GM23338 (cell line): ENCODE measurements around the gene OPN1SW. TPM values are rescaled to one million over a fixed set of nuclear protein-coding genes. Genes with fewer than 3 reads are reported as not detected.

Experiments used
- ATAC-seq: fragments of 200-7000 bp; cut with Tn5 transposase; 3 replicates; pipeline ENCODE4 v1.9.1; 2020
- DNase-seq: peaks from one replicate; pipeline ENCODE4 v3.0.0-alpha.2; 2015; ENCODE audit warnings: low spot score
- H2AFZ ChIP-seq: fragments of 200-600 bp; sonication (generic); 2 replicates; pipeline ENCODE4 v1.8.0; 2016; ENCODE audit warnings: antibody characterized with exemption, mild to moderate bottlenecking, moderate library complexity
- H3F3A ChIP-seq: fragments of 200-600 bp; sonication (generic); replicated peaks from 2 replicates; pipeline ENCODE4 v1.8.0; 2017; ENCODE audit warnings: antibody characterized with exemption, mixed run types, low read depth
- H3K27ac ChIP-seq: fragments of 200-600 bp; sonication (generic); 2 replicates; pipeline ENCODE4 v1.6.1; 2016; ENCODE audit warnings: low read depth
- H3K27me3 ChIP-seq: fragments of 200-600 bp; sonication (generic); 2 replicates; pipeline ENCODE4 v1.8.0; 2016; ENCODE audit warnings: mild to moderate bottlenecking, mixed run types, moderate library complexity; ENCODE audit not compliant: insufficient read depth
- H3K36me3 ChIP-seq: fragments of 200-600 bp; sonication (generic); 2 replicates; pipeline ENCODE4 v1.8.0; 2016; ENCODE audit warnings: mild to moderate bottlenecking; ENCODE audit not compliant: insufficient read depth
- H3K4me1 ChIP-seq: fragments of 200-600 bp; sonication (generic); 2 replicates; pipeline ENCODE4 v1.8.0; 2016; ENCODE audit warnings: mild to moderate bottlenecking, moderate library complexity; ENCODE audit not compliant: insufficient read depth
- H3K4me2 ChIP-seq: fragments of 200-600 bp; sonication (generic); 2 replicates; pipeline ENCODE4 v1.7.1; 2017; ENCODE audit warnings: mixed run types
- H3K4me3 ChIP-seq: fragments of 200-600 bp; sonication (generic); 2 replicates; pipeline ENCODE4 v1.6.1; 2016; ENCODE audit warnings: mixed run types
- H3K79me2 ChIP-seq: fragments of 200-600 bp; sonication (generic); replicated peaks from 2 replicates; pipeline ENCODE4 v1.8.0; 2017; ENCODE audit warnings: mild to moderate bottlenecking; ENCODE audit not compliant: insufficient read depth
- H3K9me2 ChIP-seq: fragments of 200-600 bp; sonication (generic); 2 replicates; pipeline ENCODE4 v1.8.0; 2017; ENCODE audit not compliant: insufficient read depth
- H4K20me1 ChIP-seq: fragments of 200-600 bp; sonication (generic); replicated peaks from 2 replicates; pipeline ENCODE4 v1.8.0; 2017; ENCODE audit warnings: mild to moderate bottlenecking; ENCODE audit not compliant: insufficient read depth
- H3K27ac Mint-ChIP-seq: 2 replicates; pipeline ENCODE4 v1.8.0; 2020; ENCODE audit warnings: inconsistent platforms, mild to moderate bottlenecking, moderate library complexity, mixed read lengths
- H3K27me3 Mint-ChIP-seq: 3 replicates; pipeline ENCODE4 v1.8.0; 2022; ENCODE audit warnings: low read depth, mild to moderate bottlenecking, moderate library complexity, mixed read lengths, inconsistent platforms; ENCODE audit not compliant: insufficient read depth, poor library complexity
- H3K36me3 Mint-ChIP-seq: 3 replicates; pipeline ENCODE4 v1.8.0; 2021; ENCODE audit warnings: low read depth, mild to moderate bottlenecking, inconsistent platforms, moderate library complexity, mixed read lengths
- H3K4me1 Mint-ChIP-seq: 3 replicates; pipeline ENCODE4 v1.8.0; 2020; ENCODE audit warnings: mild to moderate bottlenecking, inconsistent platforms, mixed read lengths
- H3K4me3 Mint-ChIP-seq: 3 replicates; pipeline ENCODE4 v1.8.0; 2021; ENCODE audit warnings: moderate library complexity, mild to moderate bottlenecking, inconsistent platforms, mixed read lengths
- H3K9me3 Mint-ChIP-seq: 3 replicates; pipeline ENCODE4 v1.8.0; 2020; ENCODE audit warnings: moderate library complexity, mild to moderate bottlenecking, inconsistent platforms, mixed read lengths
- CREB1 ChIP-seq: fragments of 250-450 bp; sonication (Bioruptor Pico); IDR thresholded peaks from 2 replicates; pipeline ENCODE4 v1.5.0; 2020; ENCODE audit warnings: low read depth, mild to moderate bottlenecking, moderate library complexity
- EZH2 ChIP-seq: fragments of 200-600 bp; sonication (generic); IDR thresholded peaks from one replicate; pipeline ENCODE4 v1.8.0; 2017; ENCODE audit warnings: antibody characterized with exemption, mild to moderate bottlenecking, low read depth; ENCODE audit not compliant: unreplicated experiment
- EZH2phosphoT487 ChIP-seq: fragments of 200-600 bp; sonication (generic); IDR thresholded peaks from one replicate; pipeline ENCODE4 v1.8.1; 2018; ENCODE audit warnings: antibody characterized with exemption; ENCODE audit not compliant: unreplicated experiment
- JUNB ChIP-seq: IDR thresholded peaks from one replicate; pipeline ENCODE4 v1.6.1; 2016; ENCODE audit warnings: antibody characterized with exemption; ENCODE audit not compliant: unreplicated experiment
- NANOG ChIP-seq: IDR thresholded peaks from 2 replicates; pipeline ENCODE4 v1.6.1; 2016; ENCODE audit warnings: antibody characterized with exemption, borderline replicate concordance
- POLR2AphosphoS5 ChIP-seq: IDR thresholded peaks from 2 replicates; pipeline ENCODE4 v1.6.1; 2016; ENCODE audit warnings: antibody characterized with exemption, low read depth
- STAT1 ChIP-seq: IDR thresholded peaks from one replicate; pipeline ENCODE4 v1.6.1; 2016; ENCODE audit warnings: antibody characterized with exemption; ENCODE audit not compliant: unreplicated experiment
- ZNF114 ChIP-seq: fragments of 250-450 bp; sonication (Bioruptor Pico); IDR thresholded peaks from 2 replicates; pipeline ENCODE4 v1.5.0; 2020; ENCODE audit warnings: mild to moderate bottlenecking, moderate library complexity
- ZNF331 ChIP-seq: fragments of 250-450 bp; sonication (Bioruptor Pico); IDR thresholded peaks from 2 replicates; pipeline ENCODE4 v1.5.0; 2020; ENCODE audit warnings: low read depth, mild to moderate bottlenecking, moderate library complexity
- polyA plus RNA-seq: library from polyadenylated mRNA; unstranded; fragments of >200 nt; fragmentation: Nextera tagmentation; extraction: Ambion mirVana; gene quantifications from 2 replicates; pipeline ENCODE4 v1.2.1, GENCODE V29; 2016
- total RNA-seq: library from RNA; depleted of rRNA; stranded (reverse); fragments of >200 nt; shearing (Covaris generic); gene quantifications from 2 replicates; pipeline ENCODE4 v1.2.3, GENCODE V29; 2014
- TF ChIP-seq, protein P1 (sequence below), 2 experiments: fragments of 200-600 bp in 1 of 2; sonication (generic) in 1 of 2; conservative IDR thresholded peaks; 2 replicates each; pipeline versions ENCODE4 v1.5.1 to v1.6.1; 2016 to 2017; ENCODE audit warnings: antibody characterized with exemption in 2 of 2, low read depth in 2 of 2, mild to moderate bottlenecking in 2 of 2, moderate library complexity in 1 of 2
- TF ChIP-seq, protein P2 (sequence below): fragments of 250-450 bp; sonication (Bioruptor Pico); IDR thresholded peaks from 2 replicates; pipeline ENCODE4 v1.5.0; 2020; ENCODE audit warnings: mild to moderate bottlenecking, moderate library complexity
- TF ChIP-seq, protein P3 (sequence below): IDR thresholded peaks from one replicate; pipeline ENCODE4 v1.6.1; 2018; ENCODE audit warnings: antibody characterized with exemption; ENCODE audit not compliant: unreplicated experiment
- TF ChIP-seq, protein P4 (sequence below): IDR thresholded peaks from 2 replicates; pipeline ENCODE4 v1.6.1; 2016; ENCODE audit warnings: antibody characterized with exemption

Gene OPN1SW
- total and polyA plus RNA-seq, 2 experiments from 2014 or later = 0.50 TPM; not detected in 1

DNA sequence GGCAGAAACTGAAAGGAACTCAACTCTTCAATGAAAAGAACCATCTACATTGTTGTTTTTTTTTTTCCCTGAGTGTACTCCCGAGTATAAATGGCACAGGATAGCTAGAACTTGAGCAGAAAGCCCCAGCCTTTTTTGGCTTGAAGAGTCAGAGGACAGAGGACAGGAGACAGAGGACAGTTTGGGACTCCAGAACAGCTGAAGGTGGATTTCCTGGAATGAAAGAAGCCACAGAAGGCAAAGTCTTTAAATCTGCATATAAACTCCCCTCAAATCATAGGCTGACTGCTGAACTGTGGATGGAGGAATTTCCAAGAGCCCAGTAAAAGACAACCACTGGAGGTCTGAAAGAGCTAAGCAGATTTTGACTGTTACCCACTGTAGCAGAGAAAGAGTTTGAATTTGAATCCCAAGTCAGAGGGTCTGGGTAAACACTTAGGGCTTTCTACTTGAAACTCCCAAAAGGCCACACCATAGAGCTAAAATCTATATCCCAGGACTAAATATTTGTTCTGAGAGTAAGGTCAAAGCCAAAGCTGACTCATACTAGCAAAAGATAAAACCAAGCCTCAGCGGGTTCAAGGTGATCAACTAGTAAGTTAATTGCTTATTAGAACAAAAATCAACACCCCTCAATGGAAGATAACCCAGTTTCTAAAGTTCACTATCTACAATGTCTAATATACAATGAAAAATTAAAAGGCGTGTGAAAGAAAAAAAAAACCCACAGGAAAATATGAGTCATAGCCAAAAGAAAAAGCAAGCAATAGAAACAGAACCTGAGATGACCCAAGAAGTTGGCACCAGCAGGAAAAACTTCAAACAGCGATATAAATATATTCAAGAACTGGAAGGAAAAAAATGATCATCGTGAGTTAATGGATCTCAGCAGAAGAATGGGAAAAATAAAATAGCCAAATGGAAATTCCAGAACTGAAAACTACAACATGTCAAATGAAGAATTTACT is 1.8 kb upstream of the OPN1SW start:
- Mint-ChIP-seq H3K4me3 (no peak overlapping the region), H3K4me1 (peaks cover 4% of the 10 kb centered on the region; the same call in 1 of the 3 replicates), H3K9me3 (peaks cover 21% of the 10 kb centered on the region), H3K27ac (no peak overlapping the region), H3K36me3 (peaks cover 19% of the 10 kb centered on the region), H3K27me3 (peaks cover 2% of the 10 kb centered on the region)
- Histone ChIP-seq H3K79me2 (no peaks in the 10 kb centered on the region), H3K27me3 (no peaks in the 10 kb centered on the region), H3K4me3 (no peak overlapping the region), H4K20me1 (0 out of 2 replicates have a peak, but pooled peaks cover 4% of the 10 kb centered on the region), H2AFZ (no peak overlapping the region), H3K9me2 (no peaks in the 10 kb centered on the region), H3F3A (no peaks in the 10 kb centered on the region), H3K36me3 (peaks cover 4% of the 10 kb centered on the region), H3K4me1 (no peaks in the 10 kb centered on the region), H3K27ac (no peak overlapping the region), H3K4me2 (no peak overlapping the region)
- DNase-seq = no peak
- TF ChIP-seq ZNF114 (CRISPR knock-in tag) = no peak
- TF ChIP-seq POLR2AphosphoS5 = no peak
- TF ChIP-seq EZH2 = no peak
- no peak for TF ChIP-seq ZNF331 (CRISPR knock-in tag)
- TF ChIP-seq NANOG = no peak
- TF ChIP-seq, protein P1, sequence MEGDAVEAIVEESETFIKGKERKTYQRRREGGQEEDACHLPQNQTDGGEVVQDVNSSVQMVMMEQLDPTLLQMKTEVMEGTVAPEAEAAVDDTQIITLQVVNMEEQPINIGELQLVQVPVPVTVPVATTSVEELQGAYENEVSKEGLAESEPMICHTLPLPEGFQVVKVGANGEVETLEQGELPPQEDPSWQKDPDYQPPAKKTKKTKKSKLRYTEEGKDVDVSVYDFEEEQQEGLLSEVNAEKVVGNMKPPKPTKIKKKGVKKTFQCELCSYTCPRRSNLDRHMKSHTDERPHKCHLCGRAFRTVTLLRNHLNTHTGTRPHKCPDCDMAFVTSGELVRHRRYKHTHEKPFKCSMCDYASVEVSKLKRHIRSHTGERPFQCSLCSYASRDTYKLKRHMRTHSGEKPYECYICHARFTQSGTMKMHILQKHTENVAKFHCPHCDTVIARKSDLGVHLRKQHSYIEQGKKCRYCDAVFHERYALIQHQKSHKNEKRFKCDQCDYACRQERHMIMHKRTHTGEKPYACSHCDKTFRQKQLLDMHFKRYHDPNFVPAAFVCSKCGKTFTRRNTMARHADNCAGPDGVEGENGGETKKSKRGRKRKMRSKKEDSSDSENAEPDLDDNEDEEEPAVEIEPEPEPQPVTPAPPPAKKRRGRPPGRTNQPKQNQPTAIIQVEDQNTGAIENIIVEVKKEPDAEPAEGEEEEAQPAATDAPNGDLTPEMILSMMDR (conservative IDR thresholded peaks at IDR 0.05; ENCODE audit: low read depth in 2 of 2) = no peak
- TF ChIP-seq, protein P2, sequence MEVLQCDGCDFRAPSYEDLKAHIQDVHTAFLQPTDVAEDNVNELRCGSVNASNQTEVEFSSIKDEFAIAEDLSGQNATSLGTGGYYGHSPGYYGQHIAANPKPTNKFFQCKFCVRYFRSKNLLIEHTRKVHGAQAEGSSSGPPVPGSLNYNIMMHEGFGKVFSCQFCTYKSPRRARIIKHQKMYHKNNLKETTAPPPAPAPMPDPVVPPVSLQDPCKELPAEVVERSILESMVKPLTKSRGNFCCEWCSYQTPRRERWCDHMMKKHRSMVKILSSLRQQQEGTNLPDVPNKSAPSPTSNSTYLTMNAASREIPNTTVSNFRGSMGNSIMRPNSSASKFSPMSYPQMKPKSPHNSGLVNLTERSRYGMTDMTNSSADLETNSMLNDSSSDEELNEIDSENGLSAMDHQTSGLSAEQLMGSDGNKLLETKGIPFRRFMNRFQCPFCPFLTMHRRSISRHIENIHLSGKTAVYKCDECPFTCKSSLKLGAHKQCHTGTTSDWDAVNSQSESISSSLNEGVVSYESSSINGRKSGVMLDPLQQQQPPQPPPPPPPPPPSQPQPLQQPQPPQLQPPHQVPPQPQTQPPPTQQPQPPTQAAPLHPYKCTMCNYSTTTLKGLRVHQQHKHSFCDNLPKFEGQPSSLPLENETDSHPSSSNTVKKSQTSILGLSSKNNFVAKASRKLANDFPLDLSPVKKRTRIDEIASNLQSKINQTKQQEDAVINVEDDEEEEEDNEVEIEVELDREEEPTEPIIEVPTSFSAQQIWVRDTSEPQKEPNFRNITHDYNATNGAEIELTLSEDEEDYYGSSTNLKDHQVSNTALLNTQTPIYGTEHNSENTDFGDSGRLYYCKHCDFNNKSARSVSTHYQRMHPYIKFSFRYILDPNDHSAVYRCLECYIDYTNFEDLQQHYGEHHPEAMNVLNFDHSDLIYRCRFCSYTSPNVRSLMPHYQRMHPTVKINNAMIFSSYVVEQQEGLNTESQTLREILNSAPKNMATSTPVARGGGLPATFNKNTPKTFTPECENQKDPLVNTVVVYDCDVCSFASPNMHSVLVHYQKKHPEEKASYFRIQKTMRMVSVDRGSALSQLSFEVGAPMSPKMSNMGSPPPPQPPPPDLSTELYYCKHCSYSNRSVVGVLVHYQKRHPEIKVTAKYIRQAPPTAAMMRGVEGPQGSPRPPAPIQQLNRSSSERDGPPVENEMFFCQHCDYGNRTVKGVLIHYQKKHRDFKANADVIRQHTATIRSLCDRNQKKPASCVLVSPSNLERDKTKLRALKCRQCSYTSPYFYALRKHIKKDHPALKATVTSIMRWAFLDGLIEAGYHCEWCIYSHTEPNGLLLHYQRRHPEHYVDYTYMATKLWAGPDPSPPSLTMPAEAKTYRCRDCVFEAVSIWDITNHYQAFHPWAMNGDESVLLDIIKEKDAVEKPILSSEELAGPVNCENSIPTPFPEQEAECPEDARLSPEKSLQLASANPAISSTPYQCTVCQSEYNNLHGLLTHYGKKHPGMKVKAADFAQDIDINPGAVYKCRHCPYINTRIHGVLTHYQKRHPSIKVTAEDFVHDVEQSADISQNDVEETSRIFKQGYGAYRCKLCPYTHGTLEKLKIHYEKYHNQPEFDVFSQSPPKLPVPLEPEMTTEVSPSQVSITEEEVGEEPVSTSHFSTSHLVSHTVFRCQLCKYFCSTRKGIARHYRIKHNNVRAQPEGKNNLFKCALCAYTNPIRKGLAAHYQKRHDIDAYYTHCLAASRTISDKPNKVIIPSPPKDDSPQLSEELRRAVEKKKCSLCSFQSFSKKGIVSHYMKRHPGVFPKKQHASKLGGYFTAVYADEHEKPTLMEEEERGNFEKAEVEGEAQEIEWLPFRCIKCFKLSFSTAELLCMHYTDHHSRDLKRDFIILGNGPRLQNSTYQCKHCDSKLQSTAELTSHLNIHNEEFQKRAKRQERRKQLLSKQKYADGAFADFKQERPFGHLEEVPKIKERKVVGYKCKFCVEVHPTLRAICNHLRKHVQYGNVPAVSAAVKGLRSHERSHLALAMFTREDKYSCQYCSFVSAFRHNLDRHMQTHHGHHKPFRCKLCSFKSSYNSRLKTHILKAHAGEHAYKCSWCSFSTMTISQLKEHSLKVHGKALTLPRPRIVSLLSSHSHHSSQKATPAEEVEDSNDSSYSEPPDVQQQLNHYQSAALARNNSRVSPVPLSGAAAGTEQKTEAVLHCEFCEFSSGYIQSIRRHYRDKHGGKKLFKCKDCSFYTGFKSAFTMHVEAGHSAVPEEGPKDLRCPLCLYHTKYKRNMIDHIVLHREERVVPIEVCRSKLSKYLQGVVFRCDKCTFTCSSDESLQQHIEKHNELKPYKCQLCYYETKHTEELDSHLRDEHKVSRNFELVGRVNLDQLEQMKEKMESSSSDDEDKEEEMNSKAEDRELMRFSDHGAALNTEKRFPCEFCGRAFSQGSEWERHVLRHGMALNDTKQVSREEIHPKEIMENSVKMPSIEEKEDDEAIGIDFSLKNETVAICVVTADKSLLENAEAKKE = no peak
- TF ChIP-seq STAT1 = no peak
- no peak for TF ChIP-seq EZH2phosphoT487
- TF ChIP-seq JUNB = no peak
- no peak for TF ChIP-seq CREB1 (CRISPR knock-in tag)
- TF ChIP-seq, protein P3, sequence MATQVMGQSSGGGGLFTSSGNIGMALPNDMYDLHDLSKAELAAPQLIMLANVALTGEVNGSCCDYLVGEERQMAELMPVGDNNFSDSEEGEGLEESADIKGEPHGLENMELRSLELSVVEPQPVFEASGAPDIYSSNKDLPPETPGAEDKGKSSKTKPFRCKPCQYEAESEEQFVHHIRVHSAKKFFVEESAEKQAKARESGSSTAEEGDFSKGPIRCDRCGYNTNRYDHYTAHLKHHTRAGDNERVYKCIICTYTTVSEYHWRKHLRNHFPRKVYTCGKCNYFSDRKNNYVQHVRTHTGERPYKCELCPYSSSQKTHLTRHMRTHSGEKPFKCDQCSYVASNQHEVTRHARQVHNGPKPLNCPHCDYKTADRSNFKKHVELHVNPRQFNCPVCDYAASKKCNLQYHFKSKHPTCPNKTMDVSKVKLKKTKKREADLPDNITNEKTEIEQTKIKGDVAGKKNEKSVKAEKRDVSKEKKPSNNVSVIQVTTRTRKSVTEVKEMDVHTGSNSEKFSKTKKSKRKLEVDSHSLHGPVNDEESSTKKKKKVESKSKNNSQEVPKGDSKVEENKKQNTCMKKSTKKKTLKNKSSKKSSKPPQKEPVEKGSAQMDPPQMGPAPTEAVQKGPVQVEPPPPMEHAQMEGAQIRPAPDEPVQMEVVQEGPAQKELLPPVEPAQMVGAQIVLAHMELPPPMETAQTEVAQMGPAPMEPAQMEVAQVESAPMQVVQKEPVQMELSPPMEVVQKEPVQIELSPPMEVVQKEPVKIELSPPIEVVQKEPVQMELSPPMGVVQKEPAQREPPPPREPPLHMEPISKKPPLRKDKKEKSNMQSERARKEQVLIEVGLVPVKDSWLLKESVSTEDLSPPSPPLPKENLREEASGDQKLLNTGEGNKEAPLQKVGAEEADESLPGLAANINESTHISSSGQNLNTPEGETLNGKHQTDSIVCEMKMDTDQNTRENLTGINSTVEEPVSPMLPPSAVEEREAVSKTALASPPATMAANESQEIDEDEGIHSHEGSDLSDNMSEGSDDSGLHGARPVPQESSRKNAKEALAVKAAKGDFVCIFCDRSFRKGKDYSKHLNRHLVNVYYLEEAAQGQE = no peak
- TF ChIP-seq, protein P4, sequence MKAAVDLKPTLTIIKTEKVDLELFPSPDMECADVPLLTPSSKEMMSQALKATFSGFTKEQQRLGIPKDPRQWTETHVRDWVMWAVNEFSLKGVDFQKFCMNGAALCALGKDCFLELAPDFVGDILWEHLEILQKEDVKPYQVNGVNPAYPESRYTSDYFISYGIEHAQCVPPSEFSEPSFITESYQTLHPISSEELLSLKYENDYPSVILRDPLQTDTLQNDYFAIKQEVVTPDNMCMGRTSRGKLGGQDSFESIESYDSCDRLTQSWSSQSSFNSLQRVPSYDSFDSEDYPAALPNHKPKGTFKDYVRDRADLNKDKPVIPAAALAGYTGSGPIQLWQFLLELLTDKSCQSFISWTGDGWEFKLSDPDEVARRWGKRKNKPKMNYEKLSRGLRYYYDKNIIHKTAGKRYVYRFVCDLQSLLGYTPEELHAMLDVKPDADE = no peak
- ATAC-seq = no peak
